Trophoblast cell (in vitro differentiated cells and primary cell): Measurements from ENCODE around the gene ECD.

ENCODE experiments used
- DNase-seq, 2 donors: peaks; one replicate each; pipeline ENCODE4 v3.0.0-alpha.2; 2016
- H2AFZ ChIP-seq: 2 replicates; pipeline ENCODE4 v1.6.1; 2013; ENCODE audit warnings: low read length, moderate library complexity, mild to moderate bottlenecking; ENCODE audit not compliant: insufficient read depth, poor library complexity
- H2AK5ac ChIP-seq: 2 replicates; pipeline ENCODE4 v1.6.1; 2013; ENCODE audit warnings: mild to moderate bottlenecking, low read length
- H2BK120ac ChIP-seq: 2 replicates; pipeline ENCODE4 v1.6.1; 2013; ENCODE audit warnings: low read length, mild to moderate bottlenecking, moderate library complexity; ENCODE audit not compliant: insufficient read depth, poor library complexity
- H2BK12ac ChIP-seq: 2 replicates; pipeline ENCODE4 v1.6.1; 2013; ENCODE audit warnings: mild to moderate bottlenecking, low read length, moderate library complexity
- H2BK5ac ChIP-seq: 2 replicates; pipeline ENCODE4 v1.6.1; 2013; ENCODE audit warnings: low read length, low read depth, moderate library complexity, mild to moderate bottlenecking; ENCODE audit not compliant: poor library complexity
- H3K14ac ChIP-seq: 2 replicates; pipeline ENCODE4 v1.6.1; 2013; ENCODE audit warnings: mild to moderate bottlenecking, low read length
- H3K18ac ChIP-seq: 2 replicates; pipeline ENCODE4 v1.6.1; 2013; ENCODE audit warnings: mild to moderate bottlenecking, low read length
- H3K23ac ChIP-seq: 2 replicates; pipeline ENCODE4 v1.6.1; 2013; ENCODE audit warnings: low read length
- H3K27ac ChIP-seq: 2 replicates; pipeline ENCODE4 v1.5.1; 2013; ENCODE audit warnings: low read depth, mild to moderate bottlenecking, inconsistent platforms, low read length, moderate library complexity
- H3K27me3 ChIP-seq: 2 replicates; pipeline ENCODE4 v1.6.1; 2013; ENCODE audit warnings: inconsistent platforms, mild to moderate bottlenecking, low read length, moderate library complexity; ENCODE audit not compliant: insufficient read depth
- H3K36me3 ChIP-seq, 2 experiments: 1 replicate in 1 of 2; 2 replicates in 1 of 2; pipeline ENCODE4 v1.6.1; 2013; ENCODE audit warnings: low read length in 2 of 2, mild to moderate bottlenecking in 2 of 2, moderate library complexity in 1 of 2; ENCODE audit not compliant: insufficient read depth in 2 of 2, control insufficient read depth in 1 of 2
- H3K4ac ChIP-seq: 2 replicates; pipeline ENCODE4 v1.6.1; 2013; ENCODE audit warnings: low read depth, mild to moderate bottlenecking, low read length, moderate library complexity
- H3K4me1 ChIP-seq, 2 experiments: 1 replicate in 1 of 2; 2 replicates in 1 of 2; pipeline ENCODE4 v1.6.1; 2013; ENCODE audit warnings: low read length in 2 of 2, mild to moderate bottlenecking in 2 of 2, moderate library complexity in 1 of 2; ENCODE audit not compliant: insufficient read depth in 2 of 2, control insufficient read depth in 1 of 2
- H3K4me2 ChIP-seq: 2 replicates; pipeline ENCODE4 v1.6.1; 2013; ENCODE audit warnings: inconsistent platforms, mild to moderate bottlenecking, low read length, moderate library complexity
- H3K4me3 ChIP-seq: 2 replicates; pipeline ENCODE4 v1.5.1; 2013; ENCODE audit warnings: mild to moderate bottlenecking, low read depth, low read length, inconsistent platforms
- H3K79me1 ChIP-seq: one replicate; pipeline ENCODE4 v1.6.1; 2013; ENCODE audit warnings: low read length
- H3K79me2 ChIP-seq: 2 replicates; pipeline ENCODE4 v1.6.1; 2013; ENCODE audit warnings: low read length, mild to moderate bottlenecking; ENCODE audit not compliant: control insufficient read depth, insufficient read depth, poor library complexity
- H3K9ac ChIP-seq: 2 replicates; pipeline ENCODE4 v1.6.1; 2013; ENCODE audit warnings: mild to moderate bottlenecking, low read length
- H3K9me3 ChIP-seq: 2 replicates; pipeline ENCODE4 v1.6.1; 2013; ENCODE audit warnings: low read depth, mild to moderate bottlenecking, control low read depth, inconsistent platforms, low read length; ENCODE audit not compliant: insufficient read depth
- H4K12ac ChIP-seq: 2 replicates; pipeline ENCODE4 v1.6.1; 2013; ENCODE audit warnings: low read depth, mild to moderate bottlenecking, low read length, moderate library complexity
- H4K8ac ChIP-seq: 2 replicates; pipeline ENCODE4 v1.6.1; 2013; ENCODE audit warnings: low read depth, mild to moderate bottlenecking, low read length, moderate library complexity
- H4K91ac ChIP-seq: one replicate; pipeline ENCODE4 v1.6.1; 2013; ENCODE audit warnings: low read depth, mild to moderate bottlenecking, low read length, moderate library complexity
- WGBS: extraction: QIAGEN DNeasy Blood & Tissue Kit; methylation state at CpG from one replicate; pipeline ENCODE4 v1.1.7; 2013; ENCODE audit warnings: missing lambda C conversion rate; ENCODE audit not compliant: insufficient read length, insufficient coverage; ENCODE audit errors: extremely low coverage; 5-methylcytosine and 5-hydroxymethylcytosine counted together

Gene ECD

GRCh38 chr10:73209705-73210104, 41.9 kb upstream of the ECD start:
- H2BK120ac ChIP-seq: no peak overlapping the region
- H3K79me2 ChIP-seq: no peaks in the 10 kb centered on the region
- no peak overlapping the region for H3K4me2 ChIP-seq
- no peak overlapping the region for H3K18ac ChIP-seq
- H3K27ac ChIP-seq: no peak overlapping the region
- no peak overlapping the region for H2AK5ac ChIP-seq
- H3K27me3 ChIP-seq: no peaks in the 10 kb centered on the region
- H2BK5ac ChIP-seq: no peak overlapping the region
- no peak overlapping the region for H3K14ac ChIP-seq
- H2AFZ ChIP-seq: no peak overlapping the region
- H2BK12ac ChIP-seq: no peak overlapping the region
- H4K12ac ChIP-seq: no peak overlapping the region
- peaks cover 6 to 9% of the 10 kb centered on the region in 2 experiments for H3K36me3 ChIP-seq
- peaks cover 2% of the 10 kb centered on the region for H3K9me3 ChIP-seq
- H3K23ac ChIP-seq: no peak overlapping the region
- H3K4ac ChIP-seq: no peak overlapping the region
- H3K4me3 ChIP-seq: no peak overlapping the region
- no peaks in the 10 kb centered on the region for H3K79me1 ChIP-seq
- H3K4me1 ChIP-seq: no peaks in the 10 kb centered on the region
- no CpG with 5 or more reads among the region's 1 CpG for WGBS
- DNase-seq: no peak
- H4K91ac ChIP-seq: no peak overlapping the region
- no peak overlapping the region for H4K8ac ChIP-seq
- H3K9ac ChIP-seq: no peak overlapping the region

DNA sequence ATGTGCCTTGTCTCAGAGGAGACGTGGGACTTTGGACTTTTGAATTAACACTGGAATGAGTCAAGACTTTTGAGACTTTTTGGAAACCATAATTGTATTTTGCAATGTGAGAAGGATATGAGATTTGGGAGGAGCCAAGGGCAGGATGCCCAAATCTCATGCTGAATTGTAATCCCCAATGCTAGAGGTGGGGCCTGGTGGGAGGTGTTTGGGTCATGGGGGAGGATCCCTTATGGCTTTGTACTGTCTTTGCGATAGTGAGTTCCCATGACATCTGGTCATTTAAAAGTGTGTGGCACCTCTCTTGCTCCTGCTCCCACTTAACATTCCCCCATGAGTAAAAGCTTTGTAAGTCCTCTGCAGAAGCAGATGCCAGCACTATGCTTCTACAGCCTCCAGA, 40.1 kb upstream of the ECD start:
- no peak overlapping the region for H3K4me2 ChIP-seq
- H3K79me1 ChIP-seq: no peaks in the 10 kb centered on the region
- H3K14ac ChIP-seq: no peak overlapping the region
- no peak overlapping the region for H3K23ac ChIP-seq
- H3K4me1 ChIP-seq: no peaks in the 10 kb centered on the region
- H2BK120ac ChIP-seq: no peak overlapping the region
- peaks cover 2% of the 10 kb centered on the region for H3K9me3 ChIP-seq
- no peak overlapping the region for H3K27ac ChIP-seq
- no peak overlapping the region for H3K4me3 ChIP-seq
- no peak overlapping the region for H2BK5ac ChIP-seq
- no peaks in the 10 kb centered on the region for H3K79me2 ChIP-seq
- H3K4ac ChIP-seq: no peak overlapping the region
- H4K91ac ChIP-seq: no peak overlapping the region
- no peak overlapping the region for H2AK5ac ChIP-seq
- no peaks in the 10 kb centered on the region for H3K27me3 ChIP-seq
- no peak overlapping the region for H4K8ac ChIP-seq
- H2BK12ac ChIP-seq: no peak overlapping the region
- no CpG with 5 or more reads among the region's 2 CpGs for WGBS
- H2AFZ ChIP-seq: no peak overlapping the region
- H3K9ac ChIP-seq: no peak overlapping the region
- H4K12ac ChIP-seq: no peak overlapping the region
- H3K36me3 ChIP-seq: peaks cover 6 to 9% of the 10 kb centered on the region in 2 experiments
- DNase-seq: no peak
- H3K18ac ChIP-seq: no peak overlapping the region

DNA sequence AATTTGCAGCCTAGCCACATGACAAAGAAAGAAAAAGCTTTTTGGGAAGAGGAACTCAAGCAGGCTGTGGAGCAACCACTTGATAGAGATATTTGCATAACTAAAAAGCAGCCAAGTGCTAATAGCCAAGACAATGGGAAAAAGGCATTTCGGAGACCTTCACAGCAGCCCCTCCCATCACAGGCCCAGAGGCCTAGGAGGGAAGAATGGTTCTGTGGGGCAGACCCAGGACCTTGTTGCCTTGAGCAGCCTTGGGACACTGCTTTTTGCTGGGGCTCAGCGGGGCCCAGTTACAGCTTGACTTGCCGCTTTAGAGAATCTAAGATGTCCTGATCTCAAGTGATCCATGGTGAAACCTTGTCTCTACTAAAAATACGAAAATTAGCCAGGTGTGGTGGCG, 38.6 kb upstream of the ECD start:
- H3K4me1 ChIP-seq: no peaks in the 10 kb centered on the region
- DNase-seq: no peak
- H3K4me2 ChIP-seq: no peak overlapping the region
- H3K18ac ChIP-seq: no peak overlapping the region
- no peak overlapping the region for H2BK12ac ChIP-seq
- H3K4ac ChIP-seq: no peak overlapping the region
- H3K14ac ChIP-seq: no peak overlapping the region
- no peak overlapping the region for H3K9ac ChIP-seq
- no peaks in the 10 kb centered on the region for H3K79me1 ChIP-seq
- H4K8ac ChIP-seq: no peak overlapping the region
- H3K27ac ChIP-seq: no peak overlapping the region
- H4K91ac ChIP-seq: no peak overlapping the region
- WGBS: no CpG with 5 or more reads among the region's 5 CpGs
- no peak overlapping the region for H3K4me3 ChIP-seq
- no peak overlapping the region for H2BK5ac ChIP-seq
- no peak overlapping the region for H2AFZ ChIP-seq
- peaks cover 6 to 9% of the 10 kb centered on the region in 2 experiments for H3K36me3 ChIP-seq
- H3K9me3 ChIP-seq: peaks cover 2% of the 10 kb centered on the region
- no peaks in the 10 kb centered on the region for H3K27me3 ChIP-seq
- no peak overlapping the region for H3K23ac ChIP-seq
- H2AK5ac ChIP-seq: no peak overlapping the region
- no peaks in the 10 kb centered on the region for H3K79me2 ChIP-seq
- no peak overlapping the region for H4K12ac ChIP-seq
- no peak overlapping the region for H2BK120ac ChIP-seq

GRCh38 chr10:73205890-73206289, 38.1 kb upstream of the ECD start:
- Histone ChIP-seq H3K27ac (no peak overlapping the region), H3K18ac (no peak overlapping the region), H3K79me2 (no peaks in the 10 kb centered on the region), H3K36me3 (peaks cover 6 to 8% of the 10 kb centered on the region in 2 experiments), H4K12ac (no peak overlapping the region), H2AFZ (no peak overlapping the region), H2AK5ac (no peak overlapping the region), H3K4ac (no peak overlapping the region), H3K4me1 (no peaks in the 10 kb centered on the region), H3K79me1 (no peaks in the 10 kb centered on the region), H3K14ac (no peak overlapping the region), H3K4me3 (no peak overlapping the region), H2BK120ac (no peak overlapping the region), H2BK5ac (no peak overlapping the region), H3K9ac (no peak overlapping the region), H4K8ac (no peak overlapping the region), H4K91ac (no peak overlapping the region), H3K23ac (no peak overlapping the region), H3K4me2 (no peak overlapping the region), H3K9me3 (peaks cover 2% of the 10 kb centered on the region), H2BK12ac (no peak overlapping the region), H3K27me3 (no peaks in the 10 kb centered on the region)
- no CpG with 5 or more reads among the region's 1 CpG for WGBS
- DNase-seq: no peak
